Mucosa of gallbladder (tissue), 1 donor: ENCODE results near the gene SLC22A4. TPM values are rescaled to one million over a fixed set of nuclear protein-coding genes. Genes with fewer than 3 reads are reported as not detected.

Source experiments
- DNase-seq: peaks from one replicate; pipeline ENCODE4 v3.0.0-alpha.2; 2020; ENCODE audit warnings: low spot score
- total RNA-seq: library from RNA; stranded (reverse); gene quantifications from one replicate; pipeline ENCODE4 v1.2.1, GENCODE V29; 2021
- donor health status: DM: no; HTN: no; CAD: no.

The SLC22A4 gene
- total RNA-seq, 1 donor from 2014 or later = 0.37 TPM

DNA sequence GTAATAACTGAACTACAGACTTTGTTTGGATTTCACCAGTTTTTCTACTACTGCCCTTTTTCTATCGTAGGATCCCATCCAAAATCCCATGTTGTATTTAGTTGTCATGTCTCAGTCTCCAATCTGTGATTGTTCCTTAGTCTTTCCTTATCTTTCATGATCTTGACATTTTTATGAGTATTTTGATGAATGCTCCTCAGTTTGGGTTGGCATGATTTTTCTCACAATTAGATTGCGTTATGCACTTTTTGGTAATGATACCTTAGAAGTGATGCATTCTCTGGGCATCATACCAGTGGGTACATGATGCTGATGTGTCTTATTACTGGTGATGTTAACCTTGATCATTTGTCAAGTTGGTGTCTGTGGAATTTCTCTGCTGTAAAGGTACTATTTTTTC, 5.7 kb downstream of the SLC22A4 start:
- DNase-seq = no peak

DNA sequence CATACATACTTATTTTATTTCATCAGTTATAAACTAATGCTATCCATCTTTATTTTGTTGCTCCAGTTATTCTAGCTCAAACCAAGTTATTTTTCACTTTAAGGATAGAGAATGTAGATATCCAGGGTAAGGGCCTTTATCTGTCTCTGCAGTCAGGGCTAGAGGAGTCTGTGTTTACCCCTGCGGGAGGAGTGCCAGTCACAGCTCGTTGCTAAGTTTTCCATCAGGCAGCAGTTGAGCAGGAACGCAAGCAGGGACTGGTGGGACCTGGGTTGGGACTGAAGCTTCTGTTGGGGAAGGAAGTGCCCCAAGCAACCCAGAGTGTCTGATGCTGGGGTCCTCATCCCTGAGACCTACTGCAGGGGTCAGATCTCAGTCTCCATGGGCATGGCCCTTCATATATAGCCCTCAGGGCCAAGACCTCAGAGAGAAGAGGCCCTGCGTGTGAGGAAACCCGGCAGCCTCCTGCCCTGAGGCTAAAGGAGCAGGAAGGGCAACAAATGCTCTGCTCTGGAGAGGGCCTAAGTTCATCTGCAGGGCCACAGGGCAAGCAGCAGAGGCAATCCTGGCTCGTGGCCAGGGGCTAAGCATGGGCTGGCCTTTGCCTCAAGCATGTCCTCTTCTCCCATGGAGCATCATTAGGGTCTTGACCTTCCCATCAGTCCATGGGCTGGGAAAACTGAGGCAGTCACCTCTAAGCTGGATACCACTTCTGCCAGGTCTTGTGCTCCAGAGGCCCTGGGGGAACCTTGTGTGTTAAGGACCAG, 6.6 kb downstream of the SLC22A4 start:
- no peak for DNase-seq

DNA sequence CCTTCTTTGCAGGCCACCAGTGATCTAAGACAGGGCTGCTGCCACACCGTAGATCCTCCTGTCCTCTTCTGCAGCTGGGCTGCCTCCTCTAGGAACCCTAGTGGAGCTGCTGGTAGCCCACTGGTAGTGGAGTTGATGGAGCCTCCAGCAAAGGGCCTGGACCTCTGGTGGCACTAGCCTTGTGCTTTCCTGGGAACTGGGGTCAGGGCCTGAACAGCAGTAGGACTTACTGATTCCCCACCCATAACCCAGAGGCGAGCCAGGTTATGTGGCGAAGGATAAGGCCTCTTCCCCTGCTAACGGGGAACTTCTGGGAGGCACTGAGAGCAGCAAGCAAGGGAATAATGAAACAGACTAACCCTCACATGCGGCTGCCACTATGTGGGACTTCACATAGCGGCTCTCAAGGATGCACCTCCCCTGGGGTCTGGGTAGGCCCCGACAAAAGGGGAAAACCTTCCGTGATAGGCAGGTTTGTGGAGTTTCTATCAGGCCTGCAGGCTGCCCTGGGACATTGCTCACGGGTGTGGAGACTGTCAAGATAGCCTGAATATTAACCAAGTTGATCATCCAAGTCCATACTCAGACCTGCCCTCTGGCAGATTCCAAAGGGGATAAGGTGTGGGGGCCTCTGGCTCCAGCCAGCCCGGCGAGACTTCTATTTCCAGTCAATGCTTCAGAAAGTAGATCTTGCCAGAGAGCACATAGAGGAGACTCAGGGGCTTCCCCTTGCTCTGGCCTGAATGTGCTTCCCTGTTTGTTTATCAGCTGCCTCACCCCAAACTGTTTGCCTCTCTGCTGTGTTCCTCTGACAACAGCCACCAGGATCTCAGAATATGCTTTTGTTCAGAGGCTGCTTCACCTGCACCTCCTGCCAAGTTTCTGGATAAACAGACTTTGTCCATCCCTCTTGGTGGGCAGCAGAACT, 7.4 kb downstream of the SLC22A4 start:
- peak; percentile 23 for DNase-seq

DNA sequence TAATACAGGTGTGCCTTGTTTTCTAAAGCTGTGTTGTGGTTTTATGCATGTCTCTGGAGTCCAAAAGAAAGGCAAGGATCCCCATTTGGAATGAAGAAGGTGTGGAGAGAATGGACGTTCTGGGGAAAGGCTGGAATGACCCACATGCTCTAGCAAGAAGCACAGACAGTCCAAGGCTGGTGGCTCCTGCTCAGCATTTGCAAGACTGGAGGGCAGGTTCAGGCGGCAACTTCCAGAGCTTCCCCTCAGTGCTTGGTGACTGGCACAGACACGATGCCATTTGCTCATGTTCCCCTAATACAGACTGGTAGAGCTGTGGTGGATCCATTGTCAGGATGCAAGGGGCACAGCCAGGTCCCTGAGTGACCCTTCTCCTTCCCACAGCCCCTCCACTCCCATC, 8.2 kb downstream of the SLC22A4 start:
- no peak for DNase-seq

DNA sequence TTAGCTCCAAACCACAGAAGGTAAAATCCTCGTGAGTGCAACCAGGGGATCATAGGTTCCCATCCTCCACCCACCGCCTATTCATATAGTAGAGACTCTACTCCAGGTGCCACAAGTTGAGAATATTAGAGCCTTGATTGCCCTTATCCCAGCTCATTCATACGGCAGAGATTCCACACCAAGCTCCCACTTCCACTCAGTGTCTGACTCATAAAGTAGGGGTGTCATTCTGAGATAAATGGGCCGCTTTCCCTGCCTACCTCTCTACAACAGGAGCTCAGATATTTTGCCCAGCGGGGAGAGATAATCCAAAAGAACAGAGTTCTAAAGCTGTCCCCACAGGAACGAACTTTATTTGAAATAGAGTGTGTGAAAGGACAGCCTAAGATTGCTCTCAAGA, 9.4 kb downstream of the SLC22A4 start:
- DNase-seq = no peak

DNA sequence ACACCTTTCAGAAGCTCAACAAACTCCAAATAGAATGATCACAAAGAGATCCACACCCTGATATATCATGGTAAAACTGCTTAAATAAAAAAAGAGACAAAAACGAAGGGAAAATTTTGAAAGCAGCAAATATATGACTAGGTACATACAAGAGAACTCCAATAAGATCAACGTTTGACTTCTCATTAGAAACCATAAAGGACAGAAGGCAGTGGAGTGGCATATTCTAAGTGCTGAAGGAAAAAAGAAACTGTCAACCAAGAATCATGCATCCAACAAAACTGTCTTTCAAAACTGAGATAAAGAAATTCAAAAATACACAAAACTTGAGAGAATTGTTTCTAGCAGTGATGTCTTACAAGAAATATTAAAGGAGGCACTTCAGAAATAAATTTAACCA, 11.2 kb downstream of the SLC22A4 start:
- no peak for DNase-seq

DNA sequence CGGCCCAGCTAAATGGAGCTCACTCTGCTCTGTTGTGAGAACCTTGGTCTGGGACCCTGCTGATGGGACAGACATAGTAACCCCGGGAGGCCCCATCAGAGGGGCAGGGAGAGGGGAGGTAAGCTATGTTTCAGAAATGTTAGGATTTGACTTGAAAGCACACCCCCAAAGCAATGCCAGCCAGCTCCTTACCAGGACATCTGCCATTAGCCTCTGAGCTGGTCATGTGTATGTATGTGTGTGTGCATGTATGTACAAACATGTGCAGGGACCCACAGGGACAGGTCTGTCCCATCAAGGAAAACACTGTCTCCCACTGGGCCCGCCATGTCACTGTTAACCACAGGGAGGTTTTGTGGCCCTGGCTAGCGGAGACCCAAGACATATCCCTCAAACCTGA, 14.5 kb downstream of the SLC22A4 start:
- DNase-seq = no peak

DNA sequence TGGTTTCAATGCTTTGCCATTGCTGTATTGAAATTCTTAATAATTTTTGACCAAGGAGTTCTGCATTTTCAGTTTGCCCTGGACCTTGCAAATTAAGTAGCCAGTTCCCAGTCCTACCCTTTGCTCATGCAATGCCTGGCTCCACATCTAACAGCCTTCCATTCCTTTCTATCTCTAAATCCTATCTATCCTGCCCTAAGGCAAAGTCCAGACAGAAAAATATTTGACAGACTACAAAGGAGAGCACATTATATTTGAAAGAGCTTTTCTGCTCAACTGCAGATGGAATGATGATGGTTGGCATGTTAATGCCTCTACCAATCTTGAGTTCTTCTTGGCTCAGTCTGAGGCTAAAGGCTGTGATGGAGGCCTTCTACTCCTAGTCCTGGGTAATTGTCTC, 15.5 kb downstream of the SLC22A4 start:
- DNase-seq = no peak

DNA sequence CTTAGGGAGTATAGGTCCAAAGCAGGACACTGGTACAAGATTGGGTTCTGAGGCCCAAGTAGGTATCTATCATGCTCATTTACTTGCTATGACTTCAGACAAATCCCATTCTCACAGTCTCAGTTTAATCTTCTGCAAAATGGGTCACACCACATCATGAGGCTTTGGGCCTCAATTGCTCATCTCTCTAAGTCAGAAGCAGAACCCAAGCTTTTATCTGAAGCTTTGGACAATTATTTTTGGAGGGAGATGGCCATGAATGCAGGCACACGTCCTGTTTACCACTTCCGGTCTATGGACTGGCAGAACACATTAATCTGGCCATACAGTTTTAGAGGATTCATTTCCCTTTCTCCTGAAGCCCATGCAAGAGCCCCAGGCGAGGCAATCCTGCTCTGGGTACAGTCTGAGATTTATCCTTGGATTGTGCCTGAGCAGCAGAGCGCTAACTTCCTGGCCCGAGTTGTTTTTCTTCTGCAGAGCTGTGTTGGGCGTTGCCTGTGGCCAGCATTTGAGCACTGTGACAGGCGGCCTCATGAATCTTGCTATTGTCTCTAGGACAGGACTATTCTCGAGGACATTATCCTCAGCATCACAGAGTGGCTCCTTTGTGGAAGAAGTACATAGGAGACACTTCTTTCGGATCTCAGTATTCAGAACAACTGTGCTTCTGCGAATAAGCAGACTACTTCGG, 16.1 kb downstream of the SLC22A4 start:
- DNase-seq = no peak

DNA sequence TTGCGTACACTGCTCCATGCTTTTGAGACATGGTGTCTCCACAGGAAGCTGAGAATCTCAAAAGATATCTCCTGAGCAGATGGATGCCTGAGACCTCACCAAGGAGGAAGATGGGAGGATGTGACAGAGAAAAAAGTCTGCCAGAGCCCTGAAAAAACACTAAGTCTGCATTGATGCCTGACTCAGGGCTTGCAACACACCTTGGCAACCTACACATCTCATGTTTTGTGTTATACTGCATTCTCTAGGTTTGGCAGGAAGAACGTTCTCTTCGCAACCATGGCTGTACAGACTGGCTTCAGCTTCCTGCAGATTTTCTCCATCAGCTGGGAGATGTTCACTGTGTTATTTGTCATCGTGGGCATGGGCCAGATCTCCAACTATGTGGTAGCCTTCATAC, 19.2 kb downstream of the SLC22A4 start:
- no peak for DNase-seq

DNA sequence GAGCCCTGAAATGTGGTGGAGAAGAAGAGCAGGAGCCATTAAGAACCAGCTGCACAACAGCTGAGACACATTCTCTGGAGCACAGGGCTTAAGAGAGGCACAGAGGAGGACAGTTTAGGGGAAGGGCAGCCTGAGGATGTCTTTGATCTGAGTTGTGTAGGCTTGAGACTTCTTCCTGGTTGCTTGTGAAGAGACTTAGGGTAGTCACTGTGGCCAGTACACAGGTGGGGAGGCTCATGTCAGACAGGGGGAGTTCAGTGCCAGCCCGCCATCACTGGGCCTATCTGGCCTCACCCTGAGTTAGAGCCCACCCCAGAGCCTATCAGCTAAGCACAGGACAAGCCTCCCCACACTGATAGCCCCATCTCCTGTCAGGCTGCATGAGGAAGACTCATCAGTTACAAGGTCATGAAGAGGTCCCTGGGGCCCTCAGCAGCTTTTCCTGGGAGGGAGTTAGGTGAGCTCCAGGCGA, 19.8 kb downstream of the SLC22A4 start:
- no peak for DNase-seq

DNA sequence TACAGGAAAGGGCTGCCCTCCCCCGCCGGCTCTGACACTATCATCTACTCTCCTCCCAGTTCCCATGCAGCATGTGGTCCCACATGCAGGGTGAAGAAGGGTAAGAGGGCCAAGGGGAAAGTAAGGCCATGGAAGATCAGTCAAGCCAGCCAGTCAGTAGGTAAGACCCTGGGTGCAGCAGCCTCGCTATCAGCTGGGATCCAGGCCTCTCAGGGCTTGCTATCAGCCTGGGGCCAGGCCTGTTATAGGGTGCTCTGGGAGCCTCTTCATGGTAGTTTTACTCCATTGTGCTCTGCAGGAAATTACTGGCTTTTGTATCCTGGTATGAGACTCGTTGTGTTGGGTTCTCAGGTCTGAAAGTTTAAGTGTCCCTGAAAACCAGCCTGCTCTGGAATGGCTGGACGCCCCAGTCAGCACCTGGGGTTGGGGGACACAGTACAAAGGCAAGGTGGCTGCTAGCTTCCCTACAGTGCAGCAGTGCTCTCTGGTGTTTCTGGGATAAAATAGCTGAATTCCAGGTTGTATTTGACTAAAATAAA, 21.4 kb downstream of the SLC22A4 start:
- DNase-seq = no peak

DNA sequence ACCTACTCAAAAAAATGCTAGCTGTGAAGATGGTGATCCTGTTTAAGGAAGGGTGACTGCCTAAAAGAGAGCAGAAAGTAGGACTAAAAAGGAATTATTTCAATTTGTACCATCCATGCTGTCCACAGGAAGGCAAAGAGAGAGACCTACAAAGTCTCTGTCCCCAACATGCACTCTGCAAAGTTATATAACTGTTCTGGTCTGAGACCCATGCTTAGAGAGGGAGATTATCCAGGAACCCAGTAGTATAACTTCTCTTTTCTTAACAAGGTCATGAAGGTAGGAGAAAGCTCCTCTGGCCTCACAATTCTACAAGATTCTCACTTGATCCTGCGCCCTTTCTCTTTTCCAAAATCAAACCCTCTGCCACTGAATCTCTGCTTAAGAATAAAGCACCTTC, 25.8 kb downstream of the SLC22A4 start:
- no peak for DNase-seq

DNA sequence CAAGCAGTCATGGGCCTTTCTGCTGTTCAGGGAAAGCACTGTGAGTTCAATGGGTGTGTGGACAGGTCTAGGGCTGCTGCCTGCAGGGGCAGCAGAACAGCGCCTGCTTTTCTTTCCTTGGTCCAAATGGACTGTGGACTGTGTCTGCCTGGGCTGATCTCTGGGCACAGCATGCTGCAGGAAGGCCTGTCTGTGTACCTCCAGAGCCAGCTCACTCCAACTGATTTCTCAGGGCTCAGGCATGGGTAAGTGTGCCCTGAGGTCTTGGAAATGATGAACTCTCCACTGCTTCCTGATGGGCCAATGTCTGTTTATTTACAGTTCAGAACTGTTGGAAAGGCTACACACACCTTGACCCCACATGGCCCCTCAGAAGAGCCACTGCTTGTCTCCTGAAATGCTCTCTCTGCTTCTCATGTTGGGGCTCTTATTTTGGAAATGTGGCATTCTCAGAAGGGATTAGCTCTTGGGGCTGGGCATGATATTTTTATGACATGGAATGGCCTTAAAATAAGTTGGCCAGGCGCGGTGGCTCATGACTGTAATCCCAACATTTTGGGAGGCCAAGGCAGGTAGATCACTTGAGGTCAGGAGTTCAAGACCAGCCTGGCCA, 27.0 kb downstream of the SLC22A4 start:
- DNase-seq = no peak

DNA sequence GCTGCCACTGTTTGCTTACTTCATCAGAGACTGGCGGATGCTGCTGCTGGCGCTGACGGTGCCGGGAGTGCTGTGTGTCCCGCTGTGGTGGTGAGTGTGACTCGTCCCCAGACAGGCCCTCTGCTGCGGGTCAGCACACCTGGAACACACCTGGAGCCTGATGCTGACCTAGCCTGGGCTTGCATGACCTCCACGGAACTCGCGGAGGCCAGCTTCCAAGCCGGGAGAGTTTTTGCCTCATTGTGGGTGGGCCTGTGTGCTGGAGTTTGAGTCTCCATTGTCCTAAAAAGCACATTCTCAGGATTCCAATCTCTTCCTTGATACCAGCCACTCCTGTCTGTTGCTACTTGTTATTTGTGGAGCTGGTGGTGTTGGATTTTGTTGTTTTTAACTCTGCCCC, 28.1 kb downstream of the SLC22A4 start:
- no peak for DNase-seq

DNA sequence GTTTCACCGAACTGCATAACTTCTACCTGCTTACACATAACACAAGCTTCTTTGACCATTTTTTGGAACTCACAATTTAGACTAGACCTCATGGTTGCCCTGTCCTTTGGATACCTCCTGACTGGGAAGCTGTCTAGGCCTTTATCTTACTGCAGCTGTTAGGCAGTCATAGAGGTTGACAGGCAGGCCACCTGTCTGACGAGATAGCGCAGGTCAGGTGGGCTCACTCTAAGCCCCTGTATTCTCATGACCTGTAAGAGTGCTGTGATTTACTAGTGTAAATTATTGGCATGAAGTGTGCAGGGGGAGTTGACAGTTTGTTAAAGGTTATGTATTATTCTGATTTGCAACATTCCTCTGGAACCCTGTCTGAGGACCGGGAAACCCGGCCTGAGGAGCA, 29.0 kb downstream of the SLC22A4 start:
- DNase-seq = no peak

DNA sequence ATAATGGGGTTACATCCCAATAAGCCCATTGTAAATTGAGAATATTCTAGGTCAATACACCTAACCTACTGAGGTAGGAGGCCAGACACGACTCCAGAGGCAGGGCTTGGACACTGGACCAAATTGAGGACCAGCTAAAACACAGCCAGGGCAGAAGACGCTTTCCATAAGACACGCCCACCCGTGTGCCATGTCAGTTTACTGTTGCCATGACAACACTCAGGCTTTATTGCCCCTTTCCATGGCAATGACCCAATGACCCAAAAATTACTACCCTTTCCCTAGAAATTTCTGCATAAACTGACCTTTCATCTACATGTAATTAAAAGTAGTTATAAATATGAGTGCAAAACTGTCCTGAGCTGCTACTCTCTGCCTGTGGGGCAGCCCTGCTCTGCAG, 31.5 kb downstream of the SLC22A4 start:
- no peak for DNase-seq

DNA sequence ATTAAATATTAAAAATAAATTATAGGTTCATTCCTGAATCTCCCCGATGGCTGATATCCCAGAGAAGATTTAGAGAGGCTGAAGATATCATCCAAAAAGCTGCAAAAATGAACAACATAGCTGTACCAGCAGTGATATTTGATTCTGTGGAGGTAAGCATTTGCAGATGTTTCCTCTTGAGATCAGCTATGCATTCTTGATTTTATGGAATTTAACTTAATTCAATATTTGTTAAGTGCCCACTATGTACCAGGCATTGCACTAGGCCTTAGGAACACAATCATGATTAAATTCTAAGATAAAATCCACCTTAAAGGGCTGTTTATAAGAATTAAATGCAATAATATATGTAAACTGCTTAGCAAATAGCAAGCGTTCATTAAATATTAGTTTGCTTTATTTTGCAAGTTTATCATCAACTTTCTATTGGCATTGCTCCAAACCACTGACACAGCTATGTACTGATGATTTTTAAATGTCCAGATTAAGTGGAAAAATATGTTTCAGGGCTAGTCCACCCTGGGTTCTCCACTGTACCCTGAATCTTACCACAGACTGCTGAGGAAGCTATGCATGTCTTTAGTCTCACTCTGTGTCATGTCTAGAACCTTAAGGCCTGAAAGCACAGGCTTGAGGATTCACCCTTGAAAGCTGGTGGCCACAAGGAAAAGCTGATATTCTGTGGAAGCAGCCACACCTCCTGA, 33.2 kb downstream of the SLC22A4 start:
- DNase-seq = no peak

DNA sequence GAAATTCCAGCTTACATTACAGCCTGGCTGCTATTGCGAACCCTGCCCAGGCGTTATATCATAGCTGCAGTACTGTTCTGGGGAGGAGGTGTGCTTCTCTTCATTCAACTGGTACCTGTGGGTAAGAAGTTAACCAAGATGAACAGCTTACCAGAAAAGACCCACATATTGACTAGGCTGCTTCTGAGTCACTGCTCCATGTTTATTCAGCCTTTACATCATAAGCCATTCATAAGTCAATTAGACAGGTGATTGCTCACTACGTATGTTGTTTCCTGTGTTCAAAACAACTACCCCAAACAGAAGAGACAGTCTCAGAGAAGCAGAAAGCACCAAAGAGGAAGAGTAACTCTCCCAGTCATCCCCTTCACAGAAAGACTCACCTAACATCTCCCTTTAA, 40.6 kb downstream of the SLC22A4 start:
- DNase-seq = no peak

DNA sequence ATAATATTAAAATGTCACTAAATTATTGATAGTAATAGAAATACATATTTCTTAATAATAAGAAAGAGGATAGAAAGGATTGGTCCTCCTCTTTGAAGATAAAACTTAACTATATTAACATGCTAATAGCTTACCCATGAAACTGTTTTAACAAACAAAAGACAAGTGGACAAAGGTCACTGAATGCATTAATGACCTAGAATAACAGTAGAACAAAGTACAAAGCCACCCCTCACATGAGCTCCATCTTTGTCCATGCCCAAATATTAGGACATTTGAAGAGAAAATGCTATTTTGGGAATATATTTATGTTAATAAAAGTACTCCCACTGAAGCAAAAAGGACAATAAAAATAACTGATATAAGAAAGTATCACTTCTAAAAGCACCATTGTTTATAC, 41.2 kb downstream of the SLC22A4 start:
- no peak for DNase-seq

DNA sequence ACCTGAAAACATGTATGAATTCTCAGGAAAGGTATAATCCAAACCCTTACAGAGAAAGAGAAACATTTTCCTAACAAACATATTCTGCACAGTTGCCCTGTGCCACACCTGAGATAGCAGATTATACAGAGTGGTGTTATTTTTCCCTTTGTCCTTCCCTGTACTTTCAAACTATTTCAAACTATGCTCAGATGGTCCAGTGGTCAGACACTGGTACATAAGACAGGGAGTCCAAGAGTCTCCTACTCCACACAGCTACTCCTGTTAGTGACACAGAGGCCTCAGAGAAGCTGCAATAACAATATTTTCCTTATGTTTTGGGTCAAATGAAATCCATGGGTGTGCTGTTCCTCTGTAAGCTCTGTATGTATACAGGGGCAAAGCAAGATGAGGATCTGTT, 45.3 kb downstream of the SLC22A4 start:
- no peak for DNase-seq
